ENCODE measurements around the gene KL. TPM values are rescaled to one million over a fixed set of nuclear protein-coding genes. Genes with fewer than 3 reads are reported as not detected.

The KL gene
- total RNA-seq, 1 donor from 2014 or later, result 2.0 TPM

- no peaks in the 10 kb centered on the region for H3K36me3 ChIP-seq (ENCODE audit: control insufficient read depth, insufficient read depth, low read length)
- H3K27me3 ChIP-seq (ENCODE audit: control insufficient read depth, insufficient read depth, low read length), result no peaks in the 10 kb centered on the region
- H3K4me3 ChIP-seq (ENCODE audit: low read depth, low read length), result no peak overlapping the region
- DNase-seq (ENCODE audit: low read depth), result no peak
- TF ChIP-seq, protein P1, sequence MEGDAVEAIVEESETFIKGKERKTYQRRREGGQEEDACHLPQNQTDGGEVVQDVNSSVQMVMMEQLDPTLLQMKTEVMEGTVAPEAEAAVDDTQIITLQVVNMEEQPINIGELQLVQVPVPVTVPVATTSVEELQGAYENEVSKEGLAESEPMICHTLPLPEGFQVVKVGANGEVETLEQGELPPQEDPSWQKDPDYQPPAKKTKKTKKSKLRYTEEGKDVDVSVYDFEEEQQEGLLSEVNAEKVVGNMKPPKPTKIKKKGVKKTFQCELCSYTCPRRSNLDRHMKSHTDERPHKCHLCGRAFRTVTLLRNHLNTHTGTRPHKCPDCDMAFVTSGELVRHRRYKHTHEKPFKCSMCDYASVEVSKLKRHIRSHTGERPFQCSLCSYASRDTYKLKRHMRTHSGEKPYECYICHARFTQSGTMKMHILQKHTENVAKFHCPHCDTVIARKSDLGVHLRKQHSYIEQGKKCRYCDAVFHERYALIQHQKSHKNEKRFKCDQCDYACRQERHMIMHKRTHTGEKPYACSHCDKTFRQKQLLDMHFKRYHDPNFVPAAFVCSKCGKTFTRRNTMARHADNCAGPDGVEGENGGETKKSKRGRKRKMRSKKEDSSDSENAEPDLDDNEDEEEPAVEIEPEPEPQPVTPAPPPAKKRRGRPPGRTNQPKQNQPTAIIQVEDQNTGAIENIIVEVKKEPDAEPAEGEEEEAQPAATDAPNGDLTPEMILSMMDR (IDR thresholded peaks at IDR 0.05; ENCODE audit: insufficient read depth, low read length, poor library complexity, severe bottlenecking), result no peak
Measured at GRCh38 chr13:33040090-33040489, 23.9 kb downstream of the KL start.

- TF ChIP-seq, protein P1 (IDR thresholded peaks at IDR 0.05; ENCODE audit: insufficient read depth, low read length, poor library complexity, severe bottlenecking), result no peak
- Histone ChIP-seq H3K36me3 (ENCODE audit: control insufficient read depth, insufficient read depth, low read length) (no peaks in the 10 kb centered on the region), H3K27me3 (ENCODE audit: control insufficient read depth, insufficient read depth, low read length) (no peaks in the 10 kb centered on the region), H3K4me3 (ENCODE audit: low read depth, low read length) (no peak overlapping the region)
- no peak for DNase-seq (ENCODE audit: low read depth)
Measured at GRCh38 chr13:33045851-33046592, 29.8 kb downstream of the KL start.

GRCh38 chr13:33050161-33050560 lies 33.9 kb downstream of the KL start:
- Histone ChIP-seq H3K4me3 (ENCODE audit: low read depth, low read length) (no peak overlapping the region), H3K27me3 (ENCODE audit: control insufficient read depth, insufficient read depth, low read length) (no peaks in the 10 kb centered on the region), H3K36me3 (ENCODE audit: control insufficient read depth, insufficient read depth, low read length) (no peaks in the 10 kb centered on the region)
- TF ChIP-seq, protein P1 (IDR thresholded peaks at IDR 0.05; ENCODE audit: insufficient read depth, low read length, poor library complexity, severe bottlenecking), result no peak
- no peak for DNase-seq (ENCODE audit: low read depth)

GRCh38 chr13:33051632-33052031 lies 35.4 kb downstream of the KL start:
- TF ChIP-seq, protein P1 (IDR thresholded peaks at IDR 0.05; ENCODE audit: insufficient read depth, low read length, poor library complexity, severe bottlenecking), result no peak
- no peak overlapping the region for H3K4me3 ChIP-seq (ENCODE audit: low read depth, low read length)

GRCh38 chr13:33052506-33053280 lies 36.5 kb downstream of the KL start:
- no peaks in the 10 kb centered on the region for H3K36me3 ChIP-seq (ENCODE audit: control insufficient read depth, insufficient read depth, low read length)
- H3K4me3 ChIP-seq (ENCODE audit: low read depth, low read length), result no peak overlapping the region
- DNase-seq (ENCODE audit: low read depth), result no peak

More at GRCh38 chr13:33051632-33052031, 35.4 kb downstream of the KL start:
- no peaks in the 10 kb centered on the region for H3K27me3 ChIP-seq (ENCODE audit: control insufficient read depth, insufficient read depth, low read length)
- DNase-seq (ENCODE audit: low read depth), result no peak
- no peaks in the 10 kb centered on the region for H3K36me3 ChIP-seq (ENCODE audit: control insufficient read depth, insufficient read depth, low read length)

More at GRCh38 chr13:33052506-33053280, 36.5 kb downstream of the KL start:
- TF ChIP-seq, protein P1 (IDR thresholded peaks at IDR 0.05; ENCODE audit: insufficient read depth, low read length, poor library complexity, severe bottlenecking), result no peak
- H3K27me3 ChIP-seq (ENCODE audit: control insufficient read depth, insufficient read depth, low read length), result no peaks in the 10 kb centered on the region

Data from kidney epithelial cell (primary cell).